NCI-H226 (cell line): ENCODE data around the gene DPH6.
"Not testable (repeated sequence)": the region's sequence is repeated elsewhere in the genome, so short reads cannot be mapped to it uniquely, and the experiment has no call there.

Source experiments
- DNase-seq: peaks from one replicate; pipeline ENCODE4 v3.0.0-alpha.2; 2015

Gene DPH6

GRCh38 chr15:35484231-35484945 lies 61.6 kb downstream of the DPH6 start:
- DNase-seq: no peak

GRCh38 chr15:35481992-35482391 lies 64.0 kb downstream of the DPH6 start:
- DNase-seq: peak; percentile 93

DNA sequence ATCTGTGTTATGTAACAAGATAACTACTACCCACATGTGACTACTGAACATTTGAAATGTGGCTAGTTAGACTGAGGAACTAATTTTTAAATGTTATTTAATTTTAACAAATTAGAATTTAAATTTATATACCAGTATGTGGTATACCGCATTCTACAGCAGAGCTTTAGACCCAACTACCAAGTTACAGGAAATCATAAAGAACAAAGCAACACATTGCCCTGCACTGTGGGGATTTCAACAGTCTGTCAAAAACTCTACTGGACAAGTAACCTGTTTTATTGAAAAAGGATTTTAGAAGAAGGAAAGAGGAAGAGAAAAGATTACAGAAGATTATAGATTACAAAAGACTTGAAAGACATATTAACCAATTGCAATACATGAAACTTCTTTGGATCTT lies 64.9 kb downstream of the DPH6 start:
- DNase-seq: no peak

- DNase-seq: no peak
Measured at GRCh38 chr15:35479423-35479822, 66.5 kb downstream of the DPH6 start.

DNA sequence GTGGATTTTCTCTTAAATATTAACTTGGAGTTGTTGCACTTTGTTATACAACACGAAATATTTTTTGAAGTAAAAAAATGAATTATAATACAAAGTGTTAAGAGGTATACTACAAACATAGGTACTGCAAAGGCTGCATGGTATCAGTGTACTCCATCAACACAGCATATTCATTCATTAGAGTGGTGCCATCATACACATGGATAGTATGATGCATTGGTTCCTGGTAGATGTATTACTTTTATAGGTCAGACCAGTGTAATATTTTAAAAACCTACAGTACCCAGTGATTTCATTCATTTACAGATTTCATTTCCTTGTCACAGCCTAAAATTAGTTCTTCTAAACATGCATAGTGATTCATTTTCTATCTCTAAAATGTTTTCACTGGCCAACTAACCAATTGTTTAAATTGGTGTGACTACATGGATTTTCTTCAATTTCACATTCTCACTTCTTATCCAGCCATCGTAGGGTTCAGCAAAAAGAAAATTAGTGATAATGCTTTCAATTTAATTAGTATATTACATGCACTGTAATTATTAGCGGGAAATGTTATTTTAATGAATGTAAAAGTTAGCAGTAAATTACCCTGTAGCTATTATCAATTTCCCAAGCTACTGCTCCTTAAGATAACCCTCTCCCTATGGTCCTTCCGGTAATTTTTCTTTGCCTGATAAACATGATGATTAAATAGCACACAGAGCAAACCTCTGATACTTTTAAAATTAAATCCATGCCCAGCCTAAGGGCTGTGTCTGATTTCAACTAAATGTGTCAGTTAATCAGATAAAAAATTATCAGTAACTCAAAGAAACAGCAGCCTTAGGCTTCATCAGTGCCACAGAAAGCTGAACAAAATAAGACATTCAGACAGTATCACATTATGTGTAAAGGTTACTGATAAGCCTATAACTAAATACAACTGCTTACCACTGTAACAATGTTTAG lies 68.4 kb downstream of the DPH6 start:
- DNase-seq: peak; percentile 13

DNA sequence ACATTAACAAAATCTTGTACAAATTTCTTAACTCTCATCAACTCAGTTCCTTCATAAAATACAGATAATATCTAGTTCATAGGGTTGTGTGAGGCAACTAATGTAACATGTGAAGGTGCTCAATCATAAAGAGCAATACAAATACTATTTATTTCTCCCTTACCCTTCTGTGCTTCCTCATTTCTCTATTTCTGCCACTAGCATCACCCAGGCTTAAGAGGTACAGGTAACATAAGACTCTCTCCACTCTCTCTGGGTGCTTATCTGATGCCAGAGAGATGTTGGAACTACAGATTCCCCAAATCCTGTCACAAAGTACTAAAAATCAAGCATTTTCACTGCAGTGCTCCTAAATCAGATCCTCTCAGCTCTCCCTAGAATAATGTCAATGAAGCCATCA lies 74.9 kb downstream of the DPH6 start:
- DNase-seq: no peak

DNA sequence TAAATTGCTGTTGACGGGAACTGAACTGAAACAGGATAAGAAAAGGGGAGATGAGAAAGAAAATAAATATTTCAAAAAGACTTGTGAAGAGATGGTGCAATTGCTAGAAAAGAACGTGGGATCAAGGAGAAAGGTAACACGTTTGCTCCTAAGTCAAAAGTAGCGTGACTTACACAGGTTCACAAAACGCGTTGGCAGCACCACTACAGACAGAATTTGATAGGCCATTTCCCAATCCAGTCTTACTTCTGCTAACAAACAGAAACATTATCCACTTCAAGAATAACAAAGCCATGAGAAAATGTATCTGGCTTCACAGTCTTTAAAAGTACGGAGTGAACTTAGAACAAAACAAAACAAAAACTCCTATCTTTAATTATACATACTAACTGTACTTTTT lies 75.5 kb downstream of the DPH6 start:
- no peak for DNase-seq

- DNase-seq: no peak
Measured at GRCh38 chr15:35466476-35466875, 79.5 kb downstream of the DPH6 start.

GRCh38 chr15:35465783-35466182 lies 80.2 kb downstream of the DPH6 start:
- no peak for DNase-seq

GRCh38 chr15:35460616-35461015 lies 85.3 kb downstream of the DPH6 start:
- no peak for DNase-seq

GRCh38 chr15:35458176-35458856 lies 87.6 kb downstream of the DPH6 start:
- no peak for DNase-seq

DNA sequence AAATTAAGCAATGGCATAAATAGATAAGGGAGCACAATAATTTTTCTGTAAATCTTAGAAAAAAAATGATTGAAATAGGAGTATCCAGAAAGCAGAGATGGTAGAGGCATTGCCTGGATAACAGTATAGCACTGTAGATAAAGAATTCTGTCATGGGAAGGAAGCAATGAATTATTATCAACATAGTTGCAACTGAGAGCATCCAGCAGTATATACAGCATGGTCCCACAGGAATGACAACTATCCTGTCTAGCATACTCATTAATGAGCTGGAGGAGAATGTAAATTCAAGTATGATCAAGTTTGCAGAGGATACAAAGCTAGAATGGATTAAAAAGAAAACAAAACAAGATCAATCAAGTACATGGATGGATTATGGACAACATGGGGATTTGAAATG lies 90.8 kb downstream of the DPH6 start:
- no peak for DNase-seq

GRCh38 chr15:35450492-35450891 lies 95.5 kb downstream of the DPH6 start:
- peak; percentile 58 for DNase-seq

GRCh38 chr15:35448294-35448693 lies 97.7 kb downstream of the DPH6 start:
- DNase-seq: peak; percentile 9

GRCh38 chr15:35445891-35446290 lies 100.1 kb downstream of the DPH6 start:
- DNase-seq: no peak

DNA sequence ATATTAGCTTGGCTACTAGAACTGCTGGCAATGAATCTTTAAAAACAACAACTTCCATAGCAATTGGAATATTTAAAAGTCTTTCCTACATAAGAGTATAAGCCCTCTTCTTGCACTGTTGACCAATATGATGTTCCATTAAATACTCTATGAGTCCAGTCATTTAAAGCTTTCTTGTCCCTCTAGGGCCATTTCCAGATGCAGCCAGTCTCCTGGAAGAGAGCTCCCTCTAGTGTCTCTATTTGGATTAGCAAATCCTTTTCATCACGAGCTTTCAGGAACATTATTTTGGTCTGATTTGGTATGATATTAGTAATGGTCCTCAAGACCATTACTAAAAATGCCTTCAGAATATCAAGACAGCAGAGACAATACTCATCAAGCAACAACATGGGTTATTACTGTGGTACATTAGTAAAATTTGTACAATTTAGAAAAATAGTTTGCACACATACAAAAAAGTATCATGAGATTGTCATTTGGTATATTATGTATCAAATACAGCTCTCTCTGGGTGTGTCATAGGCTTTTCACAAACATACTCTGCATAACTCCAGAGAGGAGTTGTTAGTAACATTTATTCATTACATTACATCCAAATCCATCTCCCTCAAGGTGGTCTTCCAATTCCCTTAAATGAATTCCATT lies 101.3 kb downstream of the DPH6 start:
- no peak for DNase-seq

- DNase-seq: no peak
Measured at GRCh38 chr15:35443376-35443775, 102.6 kb downstream of the DPH6 start.

- no peak for DNase-seq
Measured at GRCh38 chr15:35442742-35443141, 103.2 kb downstream of the DPH6 start.

- not testable (repeated sequence) for DNase-seq
Measured at GRCh38 chr15:35441279-35441678, 104.7 kb downstream of the DPH6 start.

DNA sequence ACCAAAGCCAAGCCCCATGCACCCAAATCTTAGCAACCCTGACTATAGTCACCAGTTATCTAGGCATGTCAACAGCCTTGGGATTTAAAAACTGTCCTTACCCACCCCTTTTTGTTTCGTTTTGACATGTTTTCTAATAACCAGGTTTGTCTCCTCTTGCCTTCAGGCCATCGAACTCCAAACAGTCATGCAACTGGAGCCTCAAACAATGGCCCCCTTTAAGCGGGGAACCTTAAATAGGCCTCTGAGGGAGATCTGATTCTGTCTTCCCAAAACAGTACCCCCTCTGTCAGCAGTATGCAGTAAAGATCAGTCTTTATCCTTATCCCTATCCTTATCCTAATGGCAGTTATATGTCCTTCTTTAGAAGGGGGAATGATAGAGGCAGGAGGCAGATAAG lies 105.7 kb downstream of the DPH6 start:
- no peak for DNase-seq

GRCh38 chr15:35439291-35439690 lies 106.7 kb downstream of the DPH6 start:
- peak; percentile 2 for DNase-seq

DNA sequence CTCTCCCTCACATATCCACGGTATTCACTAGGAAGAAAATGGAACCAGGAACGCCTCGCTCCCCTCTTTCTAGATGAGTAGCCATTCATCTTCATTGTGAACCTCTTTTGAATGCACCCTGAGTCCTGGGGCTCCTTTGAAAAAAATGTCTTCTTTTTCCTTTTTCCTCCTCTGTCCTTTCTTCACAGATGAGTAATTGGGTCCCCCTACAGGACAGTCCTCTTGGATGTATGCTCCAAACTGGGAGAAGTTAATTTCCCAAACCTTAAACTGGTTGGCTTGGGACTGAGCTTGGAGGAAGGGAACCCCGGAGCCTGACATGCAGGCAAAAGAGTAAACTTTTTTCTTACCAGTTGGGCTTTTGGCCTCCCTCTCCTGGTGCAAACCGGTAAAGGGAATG lies 108.8 kb downstream of the DPH6 start:
- no peak for DNase-seq

DNA sequence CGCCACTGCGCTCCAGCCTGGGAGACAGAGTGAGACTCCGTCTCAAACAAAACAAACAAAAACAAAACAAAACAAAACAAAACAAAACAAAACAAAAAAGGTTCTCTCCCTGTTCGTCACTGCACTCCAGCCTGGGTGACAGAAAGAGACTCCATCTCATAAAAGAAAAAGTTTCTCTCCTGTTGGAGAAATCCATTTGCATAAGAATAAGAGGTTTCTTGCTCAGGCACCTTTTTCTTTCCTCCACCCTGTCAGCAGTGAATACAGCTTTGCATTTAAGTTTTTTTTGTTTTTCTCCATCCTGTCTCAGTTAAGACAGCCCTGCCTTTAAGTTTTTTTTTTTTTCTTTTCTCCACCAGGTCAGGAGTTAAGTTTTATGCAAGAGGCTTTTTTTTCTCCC lies 109.5 kb downstream of the DPH6 start:
- no peak for DNase-seq
